Cardiac fibroblast (primary cell): ENCODE measurements around the gene MCF2L2.
"Not testable (repeated sequence)": the region's sequence is repeated elsewhere in the genome, so short reads cannot be mapped to it uniquely, and the experiment has no call there.

ENCODE experiments used
- DNase-seq, 2 donors: peaks; one replicate each; pipeline versions ENCODE4 v3.0.0 to v3.0.0-alpha.2; 2010; ENCODE audit warnings: low read depth in 2 of 2
- H3K4me3 ChIP-seq, 2 donors: replicated peaks in 1 of 2; 1 replicate in 1 of 2; 2 replicates in 1 of 2; pipeline ENCODE4 v1.5.1; 2011; ENCODE audit warnings: low read depth in 2 of 2, low read length in 2 of 2, mild to moderate bottlenecking in 2 of 2, moderate library complexity in 1 of 2
- CTCF ChIP-seq: IDR thresholded peaks from one replicate; pipeline ENCODE4 v1.5.1; 2011; ENCODE audit warnings: low read depth, mild to moderate bottlenecking, low read length, inconsistent platforms

MCF2L2 gene

GRCh38 chr3:183182073-183182472, 246.3 kb downstream of the MCF2L2 start:
- DNase-seq, result no peak
- no peak overlapping the region for H3K4me3 ChIP-seq
- TF ChIP-seq CTCF, result no peak

- no peak for TF ChIP-seq CTCF
- DNase-seq, result no peak
- H3K4me3 ChIP-seq, result no peak overlapping the region
Measured at GRCh38 chr3:183181606-183182005, 246.8 kb downstream of the MCF2L2 start.

- H3K4me3 ChIP-seq, result no peak overlapping the region
- TF ChIP-seq CTCF, result no peak
- DNase-seq, result no peak
Measured at GRCh38 chr3:183180784-183181295, 247.6 kb downstream of the MCF2L2 start.

- H3K4me3 ChIP-seq, result peak overlapping the region in 1 of 2 donors; percentile 67
- TF ChIP-seq CTCF, result no peak
- DNase-seq, result peak; percentile 27 to 57
Measured at GRCh38 chr3:183180110-183180783, 248.2 kb downstream of the MCF2L2 start.

GRCh38 chr3:183179550-183179908, 248.9 kb downstream of the MCF2L2 start:
- DNase-seq, result not testable (repeated sequence)
- H3K4me3 ChIP-seq, result peak overlapping the region; percentile 67 to 68

GRCh38 chr3:183178833-183179549, 249.4 kb downstream of the MCF2L2 start:
- H3K4me3 ChIP-seq, result peak overlapping the region; percentile 67 to 68
- peak; percentile 57 to 79 for DNase-seq

More at GRCh38 chr3:183178833-183179549, 249.4 kb downstream of the MCF2L2 start:
- TF ChIP-seq CTCF, result no peak
